GM19324 (cell line): ENCODE results near the gene SPON1.
"Not testable (repeated sequence)": the region's sequence is repeated elsewhere in the genome, so short reads cannot be mapped to it uniquely, and the experiment has no call there.

Source experiments
- ATAC-seq: cut with Tn5 transposase; IDR thresholded peaks from one replicate; pipeline ENCODE4 v1.9.1; 2021; ENCODE audit warnings: mild to moderate bottlenecking, moderate library complexity; ENCODE audit not compliant: unreplicated experiment, low FRiP score

The SPON1 gene

GRCh38 chr11:14173679-14174078 is 211.2 kb downstream of the SPON1 start:
- not testable (repeated sequence) for ATAC-seq

- ATAC-seq = no peak
Observed at GRCh38 chr11:14179116-14179820, 216.7 kb downstream of the SPON1 start.

- ATAC-seq = no peak
Observed at GRCh38 chr11:14181121-14181520, 218.6 kb downstream of the SPON1 start.

DNA sequence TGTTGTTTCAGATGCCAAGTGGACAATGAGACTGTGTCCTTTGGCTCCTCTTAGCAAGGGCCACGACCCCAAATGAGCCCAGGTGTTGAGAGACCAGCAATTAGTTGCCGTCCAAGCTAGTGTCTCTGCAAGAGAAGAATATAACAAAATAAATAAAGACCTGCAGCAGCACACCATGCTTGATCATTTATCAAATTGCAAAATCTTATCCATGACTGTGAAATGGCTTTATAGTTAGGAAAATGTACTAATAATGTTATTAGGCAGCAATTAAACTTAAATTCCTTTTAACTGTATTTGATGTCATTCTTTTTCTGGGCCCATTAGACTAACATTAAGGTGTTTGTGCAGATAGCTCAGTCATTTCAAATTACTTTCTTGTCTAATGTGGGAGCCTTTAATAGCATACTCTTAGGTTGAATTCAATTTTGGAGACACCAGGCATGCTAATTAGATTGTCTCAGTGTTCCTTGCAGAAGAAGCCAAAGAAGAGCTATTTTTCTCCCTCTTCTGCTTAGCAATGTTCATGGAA is 220.4 kb downstream of the SPON1 start:
- ATAC-seq = no peak

GRCh38 chr11:14184028-14184940 is 221.8 kb downstream of the SPON1 start:
- ATAC-seq = no peak

DNA sequence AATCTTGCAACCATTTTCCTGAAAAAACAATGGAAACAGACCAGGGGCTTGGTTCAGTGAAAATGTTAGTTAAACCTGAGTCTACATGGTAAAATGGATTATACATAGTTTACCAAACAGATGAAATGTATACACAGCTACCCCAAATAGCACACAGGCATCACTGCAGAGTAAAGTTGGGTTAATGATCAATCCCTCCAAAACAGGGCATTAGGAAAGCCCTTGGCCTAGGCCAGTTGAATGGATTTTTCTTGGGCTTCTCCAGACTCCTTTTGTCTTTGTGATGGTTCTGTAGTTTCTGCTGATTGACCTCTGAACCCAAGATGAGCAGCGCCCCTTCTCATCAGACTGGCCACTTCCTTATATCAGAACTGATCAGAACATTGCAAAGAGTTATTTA is 222.9 kb downstream of the SPON1 start:
- no peak for ATAC-seq

DNA sequence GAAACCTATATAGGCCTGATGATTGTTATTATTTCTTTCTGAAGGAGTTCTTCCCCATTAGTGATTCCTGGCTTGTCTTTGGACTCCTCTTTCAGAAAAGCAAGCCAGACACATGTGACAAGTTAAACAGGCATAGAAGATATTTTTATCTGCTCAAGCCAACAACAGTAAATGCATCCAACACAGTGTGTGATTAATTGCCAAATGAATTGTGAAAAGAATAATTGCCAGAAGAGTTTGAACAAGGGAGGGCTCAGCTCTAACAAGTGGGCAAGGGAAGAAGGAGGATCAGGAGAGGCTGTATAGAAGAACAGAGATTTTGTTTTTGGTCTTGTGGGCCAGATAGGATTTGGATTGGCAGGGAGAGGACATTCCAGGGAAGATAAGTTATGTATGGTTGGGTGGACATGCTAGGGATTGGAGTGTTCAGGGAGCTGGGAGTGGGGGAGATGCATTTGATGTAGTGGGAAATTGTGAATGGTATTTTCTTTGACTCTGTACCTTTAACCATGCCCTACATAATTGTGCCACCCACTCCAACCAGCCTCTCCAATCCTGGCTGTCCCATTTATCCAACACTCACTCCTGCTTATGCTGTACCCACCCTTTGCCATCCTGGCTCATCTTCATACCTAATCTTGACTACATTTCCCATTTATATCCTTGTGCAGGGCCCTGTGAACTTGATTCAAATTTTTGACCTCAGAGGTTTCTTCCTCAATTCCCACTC is 223.7 kb downstream of the SPON1 start:
- ATAC-seq = no peak

DNA sequence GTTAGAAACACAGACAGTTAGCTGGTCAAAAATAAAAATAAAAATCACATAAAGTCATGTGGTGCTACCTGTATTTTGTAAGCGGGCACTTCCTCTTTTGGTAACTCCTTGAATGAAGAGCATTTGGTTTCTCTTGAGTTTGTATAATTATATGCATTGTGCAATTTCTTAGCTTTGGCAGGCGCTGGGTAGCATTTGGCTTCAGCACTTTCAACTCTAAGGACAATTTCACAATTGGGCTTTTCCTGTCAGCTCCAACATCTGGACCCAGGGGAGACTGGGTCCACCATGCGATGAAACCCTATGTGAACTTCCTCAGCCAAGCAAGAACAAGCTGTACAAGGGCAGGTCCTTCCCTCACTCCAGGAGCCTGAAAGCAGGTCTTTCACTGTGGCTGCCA is 227.4 kb downstream of the SPON1 start:
- ATAC-seq = no peak

DNA sequence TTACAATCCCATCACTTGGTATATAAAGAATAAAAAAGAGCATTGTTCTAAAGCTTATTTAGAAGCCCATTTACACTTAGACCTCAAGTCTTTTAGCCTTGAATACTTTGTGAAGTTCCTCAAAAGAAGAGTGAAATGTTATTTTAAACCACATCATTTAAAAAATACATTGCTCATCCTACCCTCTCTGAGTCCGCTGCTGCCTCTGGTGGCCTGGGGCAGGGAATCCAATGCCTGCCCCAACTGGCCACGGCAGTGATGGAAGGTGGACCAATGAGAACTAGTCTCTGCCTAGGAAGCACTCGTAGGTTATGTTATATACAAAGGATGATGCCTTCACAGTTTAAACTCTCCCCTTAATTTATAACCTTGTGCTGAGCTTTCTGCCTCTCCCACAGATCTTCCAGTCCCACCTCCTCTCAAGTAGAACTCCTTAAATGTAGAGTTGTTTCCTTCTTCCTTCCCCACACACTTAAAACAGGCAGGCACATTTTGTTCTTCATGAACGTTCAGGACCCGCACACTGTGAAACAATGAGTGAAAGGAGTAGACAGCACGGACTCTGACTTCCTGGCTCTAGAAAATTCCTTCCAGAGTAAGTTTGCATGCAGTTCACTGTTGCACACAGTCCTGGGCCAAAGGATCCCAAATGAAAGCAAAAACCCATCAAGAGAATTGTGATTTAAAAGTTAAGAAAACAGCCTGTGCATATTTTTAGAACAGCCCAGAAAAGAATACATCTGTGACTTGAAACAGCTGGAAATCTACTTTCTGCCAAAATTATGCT is 228.7 kb downstream of the SPON1 start:
- no peak for ATAC-seq

DNA sequence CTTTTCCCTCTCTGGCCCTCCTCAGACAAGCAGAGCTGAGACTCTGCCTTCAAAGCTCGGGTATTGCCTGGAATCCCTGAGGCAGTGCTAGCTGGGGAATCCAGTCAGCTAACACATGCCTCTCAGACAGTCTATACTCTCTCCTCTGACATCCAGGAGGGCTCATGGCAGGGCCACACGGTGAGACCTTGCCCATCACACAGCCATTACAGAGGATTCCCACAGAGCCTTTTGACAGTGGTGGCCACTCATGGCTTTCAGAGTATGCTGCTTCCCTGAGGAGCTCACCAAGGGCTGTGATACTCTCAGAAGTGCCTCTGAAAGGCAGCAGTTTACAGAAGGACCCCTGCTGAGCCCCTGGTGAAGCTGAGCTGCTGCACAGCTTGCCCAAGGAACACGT is 231.1 kb downstream of the SPON1 start:
- no peak for ATAC-seq

DNA sequence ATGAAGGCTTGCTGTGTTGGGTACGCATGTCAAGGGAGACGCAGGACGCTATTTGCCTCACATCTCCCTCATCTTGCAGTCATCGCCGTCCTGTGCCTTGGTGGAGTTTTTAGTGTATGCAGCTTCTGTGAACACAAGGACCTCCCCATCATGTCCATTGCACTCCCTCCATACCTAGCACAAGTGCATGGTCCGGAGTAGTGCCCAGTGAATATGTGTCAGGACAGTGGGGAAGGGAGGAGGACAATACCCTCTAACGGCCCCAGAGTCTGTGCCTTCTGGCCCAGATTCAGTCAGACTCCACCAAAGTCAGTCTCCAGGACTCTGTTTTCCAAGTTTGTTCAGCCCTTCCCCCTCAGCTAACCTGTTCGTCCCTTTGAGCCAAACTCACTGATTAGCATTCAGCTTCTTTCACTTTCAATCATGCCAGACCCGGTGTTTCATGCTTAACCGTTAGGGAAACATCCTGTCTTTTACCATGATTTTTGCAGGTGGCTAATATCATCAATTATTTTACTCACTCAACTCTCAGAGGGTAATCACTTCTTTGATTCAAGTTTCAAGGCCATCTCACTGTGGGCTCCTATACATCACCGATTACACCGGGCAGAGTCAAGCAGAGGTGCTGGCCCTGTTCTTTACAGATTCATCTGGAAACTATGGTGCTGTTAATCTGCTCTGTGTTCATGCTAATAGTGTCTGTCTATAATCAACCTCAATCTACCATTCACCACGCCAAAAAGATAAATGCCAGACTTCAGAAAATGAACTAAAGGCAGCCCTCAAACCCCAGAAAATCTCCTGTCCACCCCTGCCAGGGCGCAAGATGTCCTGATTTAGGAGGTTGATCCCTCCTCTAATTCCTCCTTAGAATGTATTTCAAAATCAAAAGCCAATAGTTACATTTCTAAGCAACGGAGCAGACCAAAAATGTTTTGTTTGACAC is 240.0 kb downstream of the SPON1 start:
- ATAC-seq = peak; percentile 65

DNA sequence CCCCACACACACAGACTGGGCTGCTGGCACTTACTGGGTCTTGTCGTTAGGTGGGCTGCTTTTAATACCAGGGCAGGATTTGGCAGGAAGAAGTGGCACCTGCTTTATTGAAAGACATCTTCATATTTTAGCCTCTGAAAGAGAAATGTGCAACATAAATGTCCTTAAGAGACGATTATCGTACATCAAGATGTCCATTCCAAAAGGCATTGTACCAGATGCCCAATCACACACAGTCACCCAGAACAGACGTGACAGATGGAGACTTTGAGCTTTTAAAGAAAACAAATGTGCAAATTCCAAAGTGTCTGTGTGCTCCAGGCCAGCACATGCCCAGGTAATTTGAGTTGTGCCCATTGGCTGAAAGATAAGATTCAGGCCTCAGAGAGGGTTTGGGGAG is 240.8 kb downstream of the SPON1 start:
- ATAC-seq = no peak

- ATAC-seq = no peak
Observed at GRCh38 chr11:14212986-14213385, 250.5 kb downstream of the SPON1 start.

DNA sequence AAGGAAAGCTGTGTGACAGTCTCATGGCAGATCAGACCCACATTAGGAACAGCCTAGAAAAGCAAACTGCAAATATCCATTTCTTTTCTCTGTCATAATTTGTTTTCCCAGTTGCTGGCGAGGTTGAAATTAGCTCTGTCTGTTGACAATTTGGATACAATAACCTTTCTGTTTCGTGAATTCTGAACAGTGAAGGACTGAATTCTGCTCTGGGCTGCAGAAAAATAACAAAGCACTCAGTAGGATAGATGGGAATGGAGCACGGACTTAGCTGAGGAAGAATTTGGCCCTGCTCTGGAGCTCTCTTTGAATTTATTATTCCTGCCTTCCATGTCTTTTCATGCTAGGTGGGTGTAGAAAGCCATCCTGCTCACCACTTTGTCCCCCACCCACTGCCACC is 256.2 kb downstream of the SPON1 start:
- no peak for ATAC-seq

- ATAC-seq = no peak
Observed at GRCh38 chr11:14223636-14224288, 261.2 kb downstream of the SPON1 start.

- no peak for ATAC-seq
Observed at GRCh38 chr11:14224395-14224794, 261.9 kb downstream of the SPON1 start.

- no peak for ATAC-seq
Observed at GRCh38 chr11:14225666-14226065, 263.1 kb downstream of the SPON1 start.

DNA sequence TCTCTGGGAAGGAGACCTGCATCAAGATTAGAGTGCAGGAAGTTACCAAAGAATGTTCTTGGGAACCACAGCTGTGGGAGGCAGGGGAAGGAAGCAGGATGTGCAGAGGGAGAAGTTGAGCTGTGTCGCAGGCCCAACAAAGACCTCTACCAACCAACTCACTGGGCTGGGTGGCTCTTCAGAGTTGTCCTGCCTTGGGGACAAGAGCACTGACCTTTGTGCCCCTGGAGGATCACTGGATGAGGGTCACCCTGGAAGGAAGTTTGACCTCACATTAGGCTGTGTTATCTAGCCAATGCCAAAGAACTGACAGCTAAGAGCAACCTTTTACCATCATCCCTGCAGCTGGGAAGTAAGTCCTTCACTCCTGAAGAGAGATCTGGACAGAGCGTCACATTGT is 265.8 kb downstream of the SPON1 start:
- ATAC-seq = no peak

- ATAC-seq = no peak
Observed at GRCh38 chr11:14229472-14229871, 266.9 kb downstream of the SPON1 start.
